ENCODE results near the gene GTSF1L.

GTSF1L gene

DNA sequence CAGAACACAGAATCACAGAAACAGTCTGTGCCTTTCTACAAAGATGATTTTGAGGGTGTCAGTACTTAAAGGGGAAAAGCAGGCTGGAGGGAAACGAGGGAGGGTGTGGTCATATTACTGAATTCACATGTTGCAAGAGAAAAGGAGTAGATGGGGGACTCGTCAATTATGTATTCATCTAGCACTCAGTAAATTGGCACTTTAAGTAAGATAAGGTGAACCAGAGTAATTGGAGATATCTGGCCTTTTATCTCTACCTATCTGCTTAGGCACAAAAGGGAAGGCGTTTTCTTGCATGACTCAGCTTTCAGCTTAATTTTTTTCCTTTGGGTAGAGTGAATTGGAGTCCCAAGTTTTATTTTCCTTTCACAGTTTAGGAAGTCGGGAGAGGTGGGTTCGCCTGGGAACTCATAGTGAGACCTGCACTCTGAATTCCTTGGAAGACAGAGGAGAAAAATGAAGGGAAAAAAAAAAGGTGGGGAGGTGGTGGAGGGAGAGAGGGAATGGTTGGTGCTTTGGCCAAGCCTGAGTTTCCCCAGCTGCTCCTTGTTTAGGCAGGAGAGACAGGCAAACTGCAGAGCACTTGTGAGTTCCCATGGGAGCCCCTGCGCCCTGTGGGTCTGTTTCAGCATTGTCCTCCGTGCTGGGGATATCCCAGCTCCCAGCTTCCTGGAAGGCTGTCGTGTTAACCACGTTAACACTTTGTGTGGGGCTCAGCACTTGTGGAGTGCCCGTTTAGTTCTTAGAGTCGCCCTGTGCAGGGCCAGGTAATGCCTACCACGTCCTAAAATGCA lies 19.7 kb upstream of the GTSF1L start:
- DNase-seq (ENCODE audit: low read depth): no peak

DNA sequence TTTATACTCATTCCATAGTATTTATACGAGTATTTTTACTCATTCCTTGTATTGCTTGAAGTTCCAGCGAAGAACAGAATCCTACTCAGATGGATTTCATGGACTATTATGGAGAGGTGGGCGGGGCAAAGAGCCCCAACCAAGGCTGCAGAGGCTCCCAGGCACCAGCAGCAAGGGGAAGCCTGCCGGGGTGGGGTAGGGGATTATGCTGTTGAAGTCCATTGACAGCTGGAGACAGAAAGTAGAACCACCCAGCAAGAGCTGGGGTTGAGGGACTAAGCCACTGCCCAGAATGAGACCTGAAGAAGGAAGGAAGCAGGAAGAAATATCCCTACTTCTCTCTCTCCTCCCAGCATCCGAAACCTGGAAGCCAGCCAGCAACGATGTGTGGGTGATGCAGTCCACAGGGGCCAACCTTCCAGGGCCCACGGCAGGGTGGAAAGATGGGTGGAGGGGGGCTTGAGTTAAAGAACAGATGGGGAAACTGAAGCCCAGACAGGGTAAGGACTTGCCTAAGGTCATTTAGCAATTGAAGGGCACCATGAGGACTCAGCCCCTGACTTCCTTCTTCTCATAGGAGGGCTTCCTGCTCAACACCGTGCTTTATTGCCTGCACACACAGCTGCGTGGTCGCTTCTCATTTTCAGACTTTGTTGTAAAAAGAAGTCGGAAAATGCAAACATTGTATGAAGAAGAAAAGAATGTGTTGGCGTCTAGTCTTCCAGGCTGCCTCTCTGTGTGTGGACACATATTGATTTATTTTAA lies 18.3 kb upstream of the GTSF1L start:
- DNase-seq (ENCODE audit: low read depth): no peak

DNA sequence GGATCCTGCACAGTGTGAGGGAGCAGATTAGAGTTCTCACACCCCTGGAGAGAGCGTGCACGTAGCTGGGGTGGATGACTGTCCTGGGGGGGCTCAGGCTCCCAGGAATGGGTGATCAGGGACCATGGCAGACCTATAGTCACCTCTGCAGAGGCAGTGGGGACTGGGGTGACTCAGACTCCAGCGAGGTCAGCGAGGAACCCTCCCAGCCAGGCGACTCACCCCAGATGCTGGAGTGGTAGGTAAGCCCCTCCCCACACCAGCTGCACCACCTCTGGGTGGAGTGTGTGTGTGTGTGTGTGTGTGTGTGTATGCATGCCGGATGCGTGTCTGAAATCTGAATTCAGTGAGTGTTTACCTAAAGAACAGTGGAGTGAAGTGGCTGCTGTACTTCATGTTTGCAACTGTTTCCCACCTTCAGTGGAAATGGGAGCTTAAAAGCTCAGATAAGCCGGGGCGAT lies 17.4 kb upstream of the GTSF1L start:
- DNase-seq (ENCODE audit: low read depth): no peak

DNA sequence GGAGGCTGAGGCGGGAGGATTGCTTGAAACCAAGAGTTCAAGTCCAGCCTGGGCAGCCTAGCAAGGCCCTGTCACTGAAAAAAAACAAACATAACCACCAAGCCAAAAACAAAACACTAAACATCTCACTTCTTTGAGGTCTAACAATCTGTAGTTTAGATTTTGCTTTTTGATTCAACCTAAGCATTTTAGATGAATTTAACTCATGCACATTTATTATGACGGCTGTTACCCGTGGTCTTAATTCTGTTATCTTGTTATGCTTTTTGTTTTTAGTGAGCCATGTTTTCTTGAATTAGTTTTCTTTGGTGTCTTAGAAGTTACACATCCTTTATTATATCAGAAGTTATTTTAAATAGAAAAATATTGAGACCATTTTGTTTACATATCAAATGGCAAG lies 13.8 kb upstream of the GTSF1L start:
- DNase-seq (ENCODE audit: low read depth): no peak

DNA sequence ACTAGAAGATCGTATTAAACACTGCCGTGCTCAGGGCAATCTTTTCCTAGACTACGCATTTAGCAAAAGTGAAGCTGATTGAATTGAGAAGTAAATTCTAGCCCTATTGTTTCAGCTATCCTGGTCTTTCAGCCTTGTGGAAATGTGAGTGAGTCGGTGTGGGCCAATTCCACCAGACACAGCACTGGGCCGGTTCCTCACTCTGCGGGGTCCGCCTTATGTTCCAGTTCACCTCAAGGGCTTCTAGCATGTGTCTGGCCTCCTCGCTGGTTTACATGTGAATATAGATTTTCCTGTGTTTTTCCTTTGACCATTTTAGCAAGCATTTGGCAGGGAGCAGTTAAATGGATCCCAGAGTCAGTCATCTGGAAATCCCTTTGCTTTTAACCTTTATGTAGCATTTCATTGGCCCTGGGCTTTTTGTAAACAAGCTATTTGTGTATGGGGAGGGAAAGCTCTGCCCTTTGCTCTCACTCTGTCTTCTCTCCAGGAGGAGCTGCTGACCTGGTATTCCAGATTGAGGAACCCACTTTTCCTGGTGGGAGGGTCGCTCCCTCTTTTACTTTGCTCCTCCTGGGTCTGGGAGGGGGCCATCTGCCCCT lies 12.4 kb upstream of the GTSF1L start:
- DNase-seq (ENCODE audit: low read depth): no peak

DNA sequence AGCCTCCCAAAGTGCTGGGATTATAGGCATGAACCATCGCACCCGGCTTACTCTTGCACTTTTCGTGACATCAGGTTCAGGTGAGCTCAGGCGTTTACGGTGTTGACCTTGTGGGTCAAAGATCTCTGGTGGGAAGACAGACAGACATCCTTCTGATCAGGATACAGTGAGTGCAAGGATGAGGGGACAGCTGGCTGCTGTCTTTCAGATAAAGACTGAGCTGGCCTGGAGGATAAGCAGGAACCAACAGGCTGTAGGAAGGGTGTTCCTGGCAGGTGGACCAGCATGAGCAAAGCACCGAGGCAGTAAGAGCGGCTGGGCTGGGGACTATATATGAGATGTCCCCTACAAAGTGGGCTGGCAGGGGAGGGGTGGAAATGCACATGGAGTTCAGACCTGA lies 11.1 kb upstream of the GTSF1L start:
- DNase-seq (ENCODE audit: low read depth): no peak

DNA sequence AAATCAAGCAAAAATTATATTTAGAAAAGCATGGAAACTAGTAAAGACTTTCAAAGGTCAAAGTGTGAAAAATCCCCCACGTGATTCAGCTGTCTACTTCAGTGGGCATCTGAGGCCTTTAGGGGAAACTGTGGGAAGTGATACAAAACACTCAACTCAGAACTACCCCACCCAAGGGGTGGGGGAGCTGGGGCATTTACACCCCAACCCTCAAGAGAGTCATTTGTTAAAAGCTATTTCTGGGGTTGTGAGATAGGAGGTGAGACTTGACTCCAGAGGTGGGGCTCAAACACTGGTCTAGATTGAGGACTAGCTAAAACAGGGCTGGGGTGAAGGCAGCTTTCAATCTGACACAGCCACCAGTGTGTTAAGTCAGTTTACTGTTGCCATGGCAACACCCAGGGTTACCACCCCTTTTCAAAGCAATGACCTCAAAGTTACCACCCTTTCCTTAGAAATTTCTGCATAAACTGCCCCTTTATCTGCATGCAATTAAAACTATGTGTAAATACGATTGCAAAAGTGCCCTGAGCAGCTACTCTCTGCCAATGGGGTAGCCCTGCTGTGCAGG lies 9.9 kb upstream of the GTSF1L start:
- DNase-seq (ENCODE audit: low read depth): no peak

DNA sequence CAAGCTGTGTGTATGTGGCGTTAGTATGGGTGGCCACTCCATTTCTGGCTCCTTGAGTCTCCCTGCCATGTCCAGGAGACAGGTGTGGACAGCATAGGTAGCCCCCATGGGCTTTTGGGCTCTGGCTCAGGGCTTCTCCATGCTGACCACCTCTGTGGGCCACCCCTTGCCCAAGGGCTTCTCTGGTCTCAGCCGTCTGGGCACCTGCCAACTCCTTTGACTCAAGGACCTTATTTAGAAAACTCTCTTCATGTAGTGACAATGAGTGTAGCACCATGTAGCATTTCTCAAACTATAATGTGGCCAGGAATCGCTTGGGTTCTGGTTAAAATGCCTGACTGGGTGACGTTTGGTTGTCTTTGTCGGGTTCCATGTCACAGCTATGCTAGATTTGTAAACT lies 5.1 kb upstream of the GTSF1L start:
- no peak for DNase-seq (ENCODE audit: low read depth)

DNA sequence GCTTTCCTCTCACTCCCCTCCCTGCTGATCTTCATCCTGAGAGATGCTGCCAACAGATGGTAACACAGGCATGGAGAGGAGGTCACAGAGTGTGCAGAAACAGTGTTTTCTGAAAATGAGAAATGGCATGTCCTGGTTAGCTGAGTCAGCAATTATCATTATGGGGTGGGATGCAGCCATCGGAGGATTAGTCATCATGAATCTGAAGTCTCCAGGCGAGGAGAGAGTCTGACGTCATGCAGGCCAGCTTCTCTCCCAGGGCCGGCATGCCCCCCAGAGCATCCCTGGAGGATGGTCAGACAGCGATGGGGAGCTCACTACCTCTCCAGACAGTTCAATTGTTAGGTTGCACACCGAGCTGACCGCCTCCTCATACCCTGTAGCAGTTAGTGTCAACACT lies 4.7 kb upstream of the GTSF1L start:
- DNase-seq (ENCODE audit: low read depth): no peak

DNA sequence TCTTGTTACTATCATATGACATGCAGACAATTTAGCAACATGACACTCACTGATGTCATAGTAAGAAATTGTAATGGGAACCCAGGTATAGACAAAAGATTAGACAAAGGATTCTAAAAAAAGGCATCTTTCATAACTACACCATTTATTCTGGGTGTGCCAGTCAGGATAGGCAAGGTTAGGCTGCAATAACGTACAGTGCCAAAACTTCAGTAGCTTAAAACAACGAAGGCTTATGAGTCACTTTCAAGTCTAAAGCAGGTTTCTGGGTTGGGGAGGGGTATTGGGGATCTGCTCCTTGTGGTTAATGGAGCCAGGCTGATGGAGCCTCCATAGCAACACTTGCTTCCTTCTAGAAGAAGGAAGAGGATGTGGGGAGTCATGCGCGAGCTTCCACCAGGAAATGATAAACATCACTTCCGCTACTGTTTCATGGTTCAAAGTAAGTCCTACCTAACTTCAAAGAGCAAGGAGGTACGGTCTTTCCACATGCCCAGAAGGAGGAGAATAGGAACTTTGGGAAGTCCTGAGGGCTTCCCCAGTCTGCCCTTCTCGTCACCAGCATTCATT lies 2.0 kb upstream of the GTSF1L start:
- no peak for DNase-seq (ENCODE audit: low read depth)

DNA sequence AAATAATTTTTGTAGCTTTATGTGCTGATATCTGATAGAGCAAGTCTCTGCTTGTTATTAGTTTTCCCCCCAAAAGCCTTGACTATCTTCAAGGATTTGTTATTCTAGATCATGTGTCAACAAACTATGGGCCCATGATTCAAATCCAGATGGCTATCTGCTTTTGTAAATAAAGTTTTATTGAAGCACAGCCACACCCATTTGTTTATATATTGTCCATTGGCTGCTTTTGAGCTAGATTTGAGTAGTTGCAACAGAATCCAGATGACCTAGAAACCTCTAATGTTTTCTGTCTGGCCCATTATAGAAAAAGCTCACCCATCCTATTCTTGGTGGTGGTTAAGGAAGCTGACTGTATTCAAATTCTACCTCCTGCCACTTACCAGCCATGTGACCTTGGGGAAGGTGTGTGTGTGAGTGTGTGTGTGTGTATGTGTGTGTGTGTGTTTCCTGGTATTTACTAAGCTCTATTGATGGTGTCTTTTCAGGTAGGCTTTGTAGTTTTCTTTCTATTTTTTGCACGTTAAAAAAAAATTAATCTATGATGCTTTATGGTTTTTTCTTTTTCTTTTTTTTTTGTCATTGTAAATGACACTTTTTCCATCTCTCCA lies 1.3 kb upstream of the GTSF1L start:
- DNase-seq (ENCODE audit: low read depth): no peak

DNA sequence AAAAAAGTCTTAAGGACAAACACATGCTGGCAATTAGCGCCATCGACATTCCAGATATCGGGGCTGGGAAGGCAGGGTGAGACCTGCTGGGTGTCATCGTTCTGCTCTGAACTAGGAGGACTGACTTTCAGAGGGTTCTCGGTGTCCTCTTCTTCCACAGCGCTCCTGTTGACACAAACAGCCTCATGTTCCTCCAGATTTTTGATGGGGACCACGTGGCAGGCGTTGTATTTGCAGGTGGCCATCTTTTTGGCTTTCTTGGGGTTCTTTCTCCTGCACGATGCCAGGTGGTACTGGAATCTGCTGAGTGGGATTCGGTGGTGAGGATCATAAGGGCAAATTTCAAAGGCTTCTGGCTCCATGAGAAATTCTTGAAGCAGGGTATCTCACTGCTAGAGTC lies 469 bp downstream of the GTSF1L start:
- no peak for DNase-seq (ENCODE audit: low read depth)

DNA sequence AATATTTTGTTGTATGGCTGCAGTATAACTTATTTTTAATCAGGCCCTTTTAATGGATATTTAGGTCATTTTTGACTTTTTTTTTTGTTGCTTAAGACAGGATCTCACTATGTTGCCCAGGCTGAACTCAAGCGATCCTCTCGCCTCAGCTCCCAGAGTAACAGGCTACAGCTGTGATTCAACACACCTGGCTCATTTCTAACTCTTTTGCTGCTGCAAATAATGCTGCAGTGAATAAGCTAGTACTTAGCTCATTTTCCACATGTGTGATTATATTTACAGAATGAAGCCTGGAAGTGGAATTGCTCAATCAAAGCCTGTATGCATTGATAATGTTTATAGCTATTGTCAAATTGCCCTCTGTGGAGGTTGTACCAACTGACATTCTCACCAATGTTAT lies 1.1 kb downstream of the GTSF1L start:
- no peak for DNase-seq (ENCODE audit: low read depth)

DNA sequence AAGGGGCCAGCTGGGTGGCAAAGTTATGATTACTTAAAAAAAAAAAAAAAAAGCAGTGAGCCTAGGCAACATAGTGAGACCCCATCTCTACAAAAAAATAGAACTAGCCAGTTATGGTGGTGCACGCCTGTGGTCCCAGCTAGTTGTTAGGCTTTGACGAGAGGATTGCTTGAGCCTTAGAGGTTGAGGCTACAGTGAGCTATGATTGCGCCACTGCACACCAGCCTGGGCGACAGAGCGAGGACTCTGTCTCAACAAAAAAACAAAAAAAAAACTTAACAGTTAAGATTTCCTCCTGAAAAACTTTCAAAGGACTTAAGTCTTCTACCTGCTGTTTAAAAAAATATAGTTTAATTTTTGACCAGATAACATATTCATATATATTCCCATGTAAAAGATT lies 2.4 kb downstream of the GTSF1L start:
- DNase-seq (ENCODE audit: low read depth): no peak

DNA sequence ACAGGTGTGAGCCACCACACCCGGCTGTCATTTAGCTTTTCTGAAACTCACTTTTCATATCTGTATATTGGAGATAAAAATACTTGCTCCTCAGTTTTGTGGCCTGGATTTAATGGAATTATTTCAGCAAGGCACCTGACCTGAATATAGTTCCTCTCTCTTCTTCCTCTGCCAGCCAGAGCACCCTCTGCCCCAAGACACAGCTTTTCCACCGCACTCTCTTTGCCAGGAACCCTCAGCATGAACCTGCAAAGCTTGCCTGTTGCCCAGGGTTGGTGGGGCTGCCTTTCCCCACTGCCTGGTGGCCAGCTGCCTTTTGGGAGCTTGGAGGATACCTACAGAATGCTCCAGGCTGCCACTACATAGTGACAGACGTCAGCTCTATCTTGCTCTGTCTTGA lies 3.1 kb downstream of the GTSF1L start:
- no peak for DNase-seq (ENCODE audit: low read depth)

DNA sequence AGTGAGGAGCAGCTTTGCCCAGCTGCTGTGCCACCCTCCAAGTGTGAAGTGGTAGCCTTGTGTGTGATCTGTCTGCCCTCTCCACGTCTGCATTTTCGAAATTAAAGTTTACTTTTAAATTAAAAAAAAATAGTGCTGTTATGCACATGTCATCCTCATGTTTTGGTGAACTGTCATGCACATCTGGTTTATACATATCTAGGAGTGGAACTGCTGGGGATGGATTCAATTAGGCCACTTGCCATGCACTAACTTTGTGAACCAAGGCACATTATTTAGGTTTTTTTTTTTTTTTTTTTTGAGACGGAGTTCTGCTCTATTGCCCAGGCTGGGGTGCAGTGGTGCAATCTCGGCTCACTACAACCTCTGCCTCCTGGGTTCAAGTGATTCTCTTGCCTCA lies 3.6 kb downstream of the GTSF1L start:
- DNase-seq (ENCODE audit: low read depth): no peak

DNA sequence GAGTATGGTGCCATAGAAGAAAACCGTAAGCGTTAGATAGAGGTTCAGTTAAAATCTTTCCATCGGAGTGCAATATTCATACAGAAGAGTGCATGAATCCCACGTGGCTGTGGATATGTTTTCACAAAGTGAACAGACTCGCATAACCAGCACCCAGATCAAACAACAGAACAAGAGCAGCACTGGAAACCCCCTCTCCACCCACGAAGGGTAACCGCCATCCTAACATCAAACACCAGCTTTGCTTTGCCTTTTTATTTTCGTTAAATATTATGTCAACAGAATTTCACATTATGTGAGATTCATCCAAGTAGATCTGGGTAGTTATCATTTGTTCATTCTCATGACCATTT lies 4.7 kb downstream of the GTSF1L start:
- DNase-seq (ENCODE audit: low read depth): peak; percentile 17

DNA sequence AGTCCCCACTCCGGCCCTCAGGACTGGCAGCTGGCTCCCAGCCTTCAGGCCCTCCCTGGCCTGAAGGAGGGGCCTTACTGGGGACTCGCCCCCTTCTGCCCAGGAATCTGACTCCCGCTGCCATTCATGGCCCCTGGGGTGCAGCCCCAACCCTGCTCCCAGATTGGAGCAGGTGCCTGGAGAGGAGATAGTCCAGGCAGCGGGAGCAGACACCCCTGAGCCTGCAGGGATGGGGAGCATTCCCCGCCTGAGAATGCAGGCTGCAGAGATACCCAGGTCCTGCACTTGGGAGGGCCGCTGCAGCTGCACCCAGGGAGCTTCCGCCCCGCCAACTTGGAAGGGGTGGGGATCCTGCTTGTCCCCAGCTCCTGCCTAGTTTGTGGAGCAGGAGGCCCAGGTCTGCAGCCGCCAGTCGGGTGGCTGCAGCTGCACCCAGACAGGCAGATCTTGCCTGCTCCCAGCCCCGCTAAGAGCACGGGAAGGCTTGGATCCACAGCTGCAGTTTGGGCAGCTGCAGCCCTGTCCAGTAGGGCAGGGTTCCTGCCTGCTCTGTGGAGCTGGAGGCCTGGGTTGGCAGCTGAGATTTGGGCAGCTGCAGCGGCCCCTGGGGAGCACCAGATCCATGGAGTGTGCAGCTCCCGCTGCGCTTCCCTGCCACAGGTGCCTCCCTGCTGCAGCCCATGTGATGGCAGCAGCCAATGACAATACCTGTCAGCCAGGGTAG lies 5.2 kb downstream of the GTSF1L start:
- no peak for DNase-seq (ENCODE audit: low read depth)

DNA sequence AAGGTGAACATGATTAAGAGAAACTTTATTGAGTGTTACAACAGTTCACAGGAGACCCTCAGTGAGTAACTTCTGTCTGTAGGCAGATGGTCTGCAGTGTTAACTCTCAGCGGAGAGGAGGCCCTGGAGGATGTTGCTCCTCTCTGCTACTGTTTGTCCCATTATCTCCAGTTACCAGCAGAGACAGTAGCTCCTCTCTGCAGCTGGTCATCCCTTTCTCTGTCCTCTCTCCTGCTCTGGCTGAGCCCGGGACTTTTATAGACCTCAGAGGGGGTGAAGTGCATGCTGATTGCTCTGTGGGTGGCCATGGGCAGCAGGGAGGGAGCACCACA lies 5.7 kb downstream of the GTSF1L start:
- DNase-seq (ENCODE audit: low read depth): no peak

DNA sequence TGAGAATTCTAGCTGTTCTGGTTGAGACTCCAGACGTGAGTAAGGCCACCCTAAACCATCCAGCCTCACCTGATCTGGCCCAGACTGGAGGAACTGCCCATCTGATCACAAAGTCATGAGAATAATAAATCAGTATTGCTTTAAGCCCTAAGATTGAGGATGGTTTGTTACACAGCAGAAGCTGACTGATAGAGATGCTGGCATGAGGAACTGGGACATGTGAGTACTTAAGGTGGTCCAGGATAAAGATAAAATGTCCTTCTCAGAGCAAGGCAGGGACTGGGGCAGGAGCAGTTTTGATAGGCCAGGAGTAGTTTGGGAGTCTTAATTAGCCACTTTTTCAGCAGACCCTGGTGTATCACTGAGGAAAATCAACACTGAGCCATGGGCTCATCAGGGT lies 6.8 kb downstream of the GTSF1L start:
- no peak for DNase-seq (ENCODE audit: low read depth)

DNA sequence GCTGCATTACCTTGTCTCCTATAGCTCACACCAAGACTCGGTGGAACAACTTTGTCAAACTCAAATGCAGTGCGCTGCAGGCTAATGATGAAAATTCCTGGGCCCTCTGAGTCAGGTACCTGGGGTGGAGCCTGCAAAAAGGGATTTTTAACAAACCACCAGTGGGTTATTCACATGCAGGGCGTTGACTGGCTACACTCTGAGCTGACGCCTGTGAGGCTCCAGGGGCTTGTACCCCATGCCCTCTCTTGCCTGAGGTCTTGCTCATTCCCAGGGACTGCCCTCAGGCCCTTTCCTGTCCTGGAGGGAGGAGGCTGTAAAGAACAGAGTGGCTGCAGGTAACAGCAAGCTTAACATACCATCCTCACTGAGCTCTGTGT lies 9.2 kb downstream of the GTSF1L start:
- no peak for DNase-seq (ENCODE audit: low read depth)

Measured in stimulated activated CD8-positive, alpha-beta memory T cell treated with anti-CD3 and anti-CD28 coated beads, Interleukin-12 subunit alpha, Interleukin-12 subunit beta, amount 100 ng/mL, for 1 hour (primary cell).